GM21723 (cell line): ENCODE measurements around the gene APC.

Experiments used
- ATAC-seq: cut with Tn5 transposase; IDR thresholded peaks from one replicate; pipeline ENCODE4 v1.9.1; 2021; ENCODE audit warnings: mild to moderate bottlenecking, moderate library complexity; ENCODE audit not compliant: unreplicated experiment

The APC gene

DNA sequence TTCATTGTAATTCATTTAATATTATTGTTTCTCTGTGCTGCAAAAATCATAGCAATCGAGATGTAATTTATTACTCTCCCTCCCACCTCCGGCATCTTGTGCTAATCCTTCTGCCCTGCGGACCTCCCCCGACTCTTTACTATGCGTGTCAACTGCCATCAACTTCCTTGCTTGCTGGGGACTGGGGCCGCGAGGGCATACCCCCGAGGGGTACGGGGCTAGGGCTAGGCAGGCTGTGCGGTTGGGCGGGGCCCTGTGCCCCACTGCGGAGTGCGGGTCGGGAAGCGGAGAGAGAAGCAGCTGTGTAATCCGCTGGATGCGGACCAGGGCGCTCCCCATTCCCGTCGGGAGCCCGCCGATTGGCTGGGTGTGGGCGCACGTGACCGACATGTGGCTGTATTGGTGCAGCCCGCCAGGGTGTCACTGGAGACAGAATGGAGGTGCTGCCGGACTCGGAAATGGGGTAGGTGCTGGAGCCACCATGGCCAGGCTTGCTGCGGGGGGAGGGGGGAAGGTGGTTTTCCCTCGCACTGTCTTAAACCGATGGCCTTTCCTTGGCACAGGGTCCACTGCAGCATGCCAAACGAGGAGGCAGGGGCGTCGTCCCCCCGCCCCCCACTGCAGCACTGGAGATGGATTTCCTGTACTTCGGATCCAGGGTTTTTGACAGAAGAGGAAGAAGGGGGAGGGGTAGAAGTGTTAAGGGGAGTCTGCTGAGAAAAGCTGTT is at the start of gene APC:
TSS of gene APC (plus strand) at position 423 of the 728 bp plus-strand sequence. CDS start 17,006 bp downstream, outside the sequence.
- peak; percentile 100 for ATAC-seq

DNA sequence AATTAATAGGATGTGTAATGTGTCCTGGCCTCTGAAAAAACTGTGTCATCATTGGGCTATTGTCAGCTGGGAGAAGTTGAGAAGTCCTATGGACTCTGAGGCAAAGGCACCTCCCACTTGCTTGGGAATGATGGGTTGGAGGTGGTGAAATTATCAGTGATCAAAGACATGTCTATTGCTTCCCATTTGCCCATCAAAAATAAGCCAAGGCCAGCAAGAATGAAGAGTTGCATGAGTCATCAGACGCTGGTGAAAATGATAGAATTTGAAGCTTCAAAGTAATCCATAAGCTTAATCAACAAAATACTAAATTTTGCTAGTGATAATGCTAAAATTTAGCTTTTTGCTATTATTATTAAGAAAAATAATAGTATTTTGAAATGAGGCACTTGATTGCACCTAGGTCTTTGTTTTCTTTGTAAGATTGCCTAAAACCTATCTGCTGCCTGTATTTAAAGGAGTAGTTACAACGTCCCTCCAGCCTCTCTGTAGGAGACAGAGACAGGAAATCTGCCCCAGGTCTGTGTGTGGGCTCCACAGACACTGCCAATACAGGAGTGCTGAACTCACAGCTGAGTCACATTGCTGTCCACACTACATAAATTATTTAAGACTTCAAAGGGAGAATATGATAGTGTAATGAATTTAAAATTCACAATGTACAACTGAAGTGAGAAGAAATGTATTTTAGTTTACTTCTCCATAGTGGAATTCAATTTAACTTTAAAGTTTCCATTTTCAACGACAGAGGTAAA is 48.4 kb upstream of the APC start:
- ATAC-seq, result no peak

DNA sequence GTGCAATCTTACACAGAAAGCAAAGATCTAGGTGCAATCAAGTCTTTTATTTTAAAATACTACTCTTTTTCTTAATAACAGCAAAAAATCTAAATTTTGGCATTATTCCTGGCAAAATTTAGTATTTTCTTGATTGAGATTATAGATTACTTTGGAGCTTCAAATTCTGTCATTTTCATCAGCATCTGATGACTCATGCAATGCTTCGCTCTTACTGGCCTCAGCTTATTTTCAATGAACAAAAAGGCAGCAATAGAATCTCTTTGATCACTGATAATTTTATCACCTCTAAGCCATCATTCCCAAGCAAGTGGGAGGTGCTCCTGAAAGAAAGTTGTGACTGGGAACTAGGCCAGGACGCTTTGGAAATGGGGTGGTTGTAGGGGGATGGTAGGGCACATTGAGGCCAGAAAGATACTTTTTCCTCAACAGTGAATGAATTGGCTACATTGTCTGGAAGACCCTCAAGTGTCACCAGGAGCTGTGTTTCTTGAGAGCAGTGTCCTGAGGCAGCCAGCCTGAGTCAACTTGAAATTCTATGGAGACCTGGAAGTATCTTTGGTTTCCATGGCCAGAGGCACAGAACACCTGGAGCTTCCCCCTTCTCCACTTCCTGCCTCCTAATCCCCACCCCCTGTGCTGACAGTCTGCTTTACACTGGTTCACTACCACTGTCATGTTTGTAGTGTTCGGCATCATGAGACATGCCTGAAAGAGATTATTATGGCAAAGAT is 46.9 kb upstream of the APC start:
- no peak for ATAC-seq

DNA sequence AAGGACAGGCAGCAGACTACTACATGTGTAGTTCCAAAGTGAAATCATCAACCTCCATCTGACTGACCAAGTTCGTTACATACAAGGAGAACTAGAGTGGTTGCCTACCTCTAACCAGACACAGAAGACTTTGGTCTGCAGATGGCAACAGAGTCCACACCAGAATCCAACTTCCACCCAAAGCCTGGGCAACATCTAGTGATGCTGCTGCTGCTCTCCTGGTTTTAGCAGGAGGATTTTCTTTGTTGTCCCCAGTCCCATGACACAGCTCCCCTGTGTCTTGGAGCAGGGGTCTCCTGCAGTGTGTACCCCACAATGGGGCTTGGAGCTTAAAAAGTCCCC is 46.4 kb upstream of the APC start:
- ATAC-seq, result no peak

DNA sequence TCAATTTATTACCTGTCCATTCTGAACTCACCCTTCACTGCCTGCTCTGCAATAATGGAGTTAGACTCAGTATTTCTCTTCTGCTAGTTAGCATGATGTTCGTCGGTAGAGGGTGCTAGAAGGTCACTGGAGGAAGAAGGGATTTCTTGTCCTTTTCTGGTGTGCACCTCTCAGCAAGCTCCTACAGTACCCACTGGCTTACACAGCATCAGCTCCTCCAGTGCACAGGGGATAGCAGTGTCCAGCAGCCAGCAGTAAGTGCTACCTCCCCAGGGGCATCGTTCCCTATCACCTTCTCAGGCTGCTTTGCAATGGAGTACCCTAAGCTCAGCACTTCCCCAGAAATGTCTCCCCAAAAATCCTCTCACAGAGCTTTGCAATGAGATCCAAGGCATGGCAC is 45.9 kb upstream of the APC start:
- no peak for ATAC-seq

DNA sequence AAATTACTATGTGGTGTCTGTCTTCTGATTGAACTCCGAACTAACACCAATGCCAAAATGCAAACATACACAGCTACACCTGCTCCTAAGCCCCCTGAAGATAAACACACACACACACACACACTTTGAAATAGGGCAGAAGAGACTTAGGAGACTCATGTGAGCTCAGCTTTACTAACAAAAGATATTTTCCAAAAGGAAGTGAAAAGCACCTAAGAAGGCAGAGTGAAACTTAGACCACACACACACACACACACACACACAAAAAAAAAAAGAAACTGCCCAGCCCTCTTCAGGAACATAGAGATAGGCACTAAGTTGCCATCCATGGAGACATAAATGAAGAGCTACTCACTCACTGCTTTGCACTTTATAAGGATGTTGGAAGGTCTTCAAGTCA is 45.2 kb upstream of the APC start:
- ATAC-seq, result peak; percentile 57

DNA sequence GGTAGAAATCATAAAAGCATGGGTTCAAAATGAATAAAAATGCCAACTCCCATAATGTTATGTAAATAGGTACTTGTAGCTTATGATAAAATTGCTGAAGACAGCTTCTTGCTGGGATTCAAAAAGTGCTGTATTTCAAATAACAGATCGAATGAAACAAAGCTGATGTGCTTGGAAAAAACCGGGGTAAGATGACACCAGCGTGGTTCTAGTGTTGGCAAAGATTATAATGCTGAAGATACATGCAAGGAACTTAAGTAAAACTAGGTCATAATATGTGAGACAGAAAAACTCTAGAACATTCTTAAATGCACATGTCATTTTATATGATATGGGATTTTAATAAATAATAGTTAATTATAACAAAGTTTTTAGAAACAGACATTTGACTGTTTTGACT is 44.4 kb upstream of the APC start:
- no peak for ATAC-seq

DNA sequence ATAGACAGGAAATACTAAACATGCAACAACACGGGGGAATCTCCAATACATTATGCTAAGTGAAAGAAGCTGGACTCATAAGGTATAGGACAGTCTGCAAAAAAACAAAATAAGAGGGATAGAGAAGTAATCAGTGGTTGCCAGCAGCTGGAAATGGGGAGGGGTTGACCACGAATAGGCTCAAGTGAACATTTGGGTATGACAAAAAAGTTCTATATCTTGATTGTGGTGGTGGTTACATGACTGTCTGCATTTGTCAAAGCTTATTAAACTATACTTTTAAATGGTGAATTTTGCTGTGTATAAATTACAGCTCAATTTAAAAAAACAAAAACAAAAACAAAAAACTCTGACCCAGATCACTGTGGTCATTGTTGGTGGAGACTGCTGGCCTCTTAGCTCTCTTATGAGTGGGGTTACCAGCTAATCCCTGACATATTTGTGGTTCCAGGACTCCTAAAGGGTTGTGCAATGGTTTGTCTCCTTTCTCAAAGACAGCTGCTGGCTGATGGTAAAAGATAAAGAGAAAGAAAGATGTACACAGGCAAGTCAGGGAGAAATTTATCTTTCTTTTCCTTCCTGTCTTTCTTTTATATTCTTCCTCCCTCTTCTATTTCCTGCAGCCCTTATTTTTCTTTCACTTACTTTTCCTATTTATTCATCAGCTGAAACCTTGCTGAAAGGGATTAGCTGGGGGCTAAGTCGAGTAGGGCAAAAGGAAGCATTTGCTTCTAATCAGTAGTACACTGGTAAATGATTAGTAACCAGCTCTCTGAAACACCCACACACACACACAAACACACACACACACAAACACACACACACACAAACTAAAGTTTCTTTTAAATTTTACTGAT is 42.6 kb upstream of the APC start:
- no peak for ATAC-seq

DNA sequence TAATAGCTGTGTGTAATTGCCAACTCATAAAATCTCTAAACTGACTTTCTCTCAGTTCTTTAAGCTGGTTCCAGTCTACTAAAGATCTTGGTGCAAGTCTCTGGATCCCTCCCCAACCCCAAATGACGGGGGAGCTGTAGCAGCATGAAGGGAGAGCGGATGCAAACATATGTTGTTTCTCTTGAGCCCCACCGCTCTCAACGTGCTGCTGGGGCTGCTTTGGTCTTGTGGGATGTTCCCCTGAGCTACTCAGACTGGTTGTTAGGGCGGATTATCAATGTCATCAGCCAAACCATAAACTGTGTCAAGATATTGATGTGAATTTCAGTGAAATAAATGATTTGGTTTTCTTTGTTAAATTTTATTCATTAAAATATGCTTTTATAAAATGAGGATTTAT is 40.9 kb upstream of the APC start:
- ATAC-seq, result no peak

DNA sequence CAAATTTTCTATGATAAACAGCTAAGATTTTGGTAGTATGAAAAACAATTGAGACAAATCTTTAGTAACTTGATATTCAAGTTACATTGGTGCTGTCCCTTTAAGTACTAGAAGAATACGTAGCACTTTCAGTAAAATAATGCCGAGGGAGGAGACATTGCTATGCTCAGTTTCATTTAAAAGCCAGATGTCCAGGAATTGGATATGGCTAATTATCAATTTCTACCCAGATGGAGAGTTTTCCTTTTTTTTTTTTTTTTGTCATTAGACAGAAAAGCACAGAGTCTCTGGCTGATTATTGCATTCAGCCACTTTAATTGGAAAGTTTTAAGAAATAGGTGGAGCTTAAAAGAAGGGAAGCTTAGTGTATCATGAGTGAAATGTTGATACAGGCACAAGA is 40.4 kb upstream of the APC start:
- no peak for ATAC-seq

DNA sequence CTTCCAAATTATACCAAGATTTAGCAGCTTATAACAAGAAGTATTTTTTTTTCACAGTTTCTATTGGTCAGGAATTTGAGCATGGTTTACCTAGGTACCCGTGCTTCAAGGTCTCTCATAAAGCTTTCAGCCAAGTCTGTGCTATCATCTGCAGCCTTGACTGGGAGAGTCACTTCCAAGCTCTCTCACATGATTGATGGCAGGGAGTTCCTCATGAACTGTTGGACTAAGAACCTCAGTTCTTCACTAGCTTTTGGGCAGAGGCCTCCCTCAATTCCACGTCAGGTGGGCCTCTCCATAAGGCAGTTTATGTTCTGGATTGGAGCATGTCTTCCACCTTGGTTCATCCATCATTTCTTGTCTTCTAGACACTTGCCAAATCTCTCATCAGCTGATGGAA is 39.9 kb upstream of the APC start:
- ATAC-seq, result no peak

DNA sequence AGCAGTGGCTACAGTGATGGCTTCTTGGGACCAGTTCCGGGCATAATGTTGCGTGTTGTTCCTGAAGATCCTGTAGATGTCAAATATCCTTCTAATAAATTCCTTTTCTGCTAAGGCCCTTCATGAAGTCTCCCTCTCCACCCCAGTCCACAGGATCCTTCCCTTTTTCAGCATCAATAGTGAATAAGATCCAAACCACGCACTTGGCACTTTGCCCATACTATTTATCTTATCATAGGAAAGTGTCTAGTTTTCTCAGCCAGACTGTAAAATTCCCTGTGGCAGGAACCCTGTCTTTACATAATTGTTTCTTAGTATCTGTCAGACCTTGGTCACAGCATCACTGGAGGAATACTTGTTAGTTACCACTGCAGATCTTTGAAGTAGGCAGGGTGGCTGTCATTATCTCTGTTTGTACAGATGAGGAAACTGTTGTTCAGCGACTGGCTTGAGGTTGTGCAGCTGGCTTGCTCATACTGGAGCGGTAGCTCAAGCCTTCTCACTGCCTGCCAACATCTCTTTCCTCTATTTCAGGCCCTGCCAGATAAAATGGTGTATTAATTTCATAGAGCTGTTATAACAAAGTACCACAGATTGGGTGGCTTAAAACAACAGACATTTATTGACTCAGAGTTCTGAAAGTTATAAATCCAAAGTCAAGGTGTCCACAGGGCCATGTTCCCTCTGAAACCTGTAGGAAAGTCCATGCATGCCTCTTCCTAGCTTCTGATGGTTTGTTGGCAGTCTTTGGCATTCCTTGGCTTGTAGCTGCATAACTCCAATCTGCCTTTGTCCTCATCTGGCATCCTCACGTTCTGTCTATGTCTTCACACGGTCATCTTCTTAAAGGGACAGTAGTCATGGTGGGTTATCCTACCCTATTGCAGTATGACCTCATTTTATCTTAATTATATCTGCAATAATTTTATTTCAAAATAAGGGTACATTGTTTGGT is 33.5 kb upstream of the APC start:
- ATAC-seq, result no peak

DNA sequence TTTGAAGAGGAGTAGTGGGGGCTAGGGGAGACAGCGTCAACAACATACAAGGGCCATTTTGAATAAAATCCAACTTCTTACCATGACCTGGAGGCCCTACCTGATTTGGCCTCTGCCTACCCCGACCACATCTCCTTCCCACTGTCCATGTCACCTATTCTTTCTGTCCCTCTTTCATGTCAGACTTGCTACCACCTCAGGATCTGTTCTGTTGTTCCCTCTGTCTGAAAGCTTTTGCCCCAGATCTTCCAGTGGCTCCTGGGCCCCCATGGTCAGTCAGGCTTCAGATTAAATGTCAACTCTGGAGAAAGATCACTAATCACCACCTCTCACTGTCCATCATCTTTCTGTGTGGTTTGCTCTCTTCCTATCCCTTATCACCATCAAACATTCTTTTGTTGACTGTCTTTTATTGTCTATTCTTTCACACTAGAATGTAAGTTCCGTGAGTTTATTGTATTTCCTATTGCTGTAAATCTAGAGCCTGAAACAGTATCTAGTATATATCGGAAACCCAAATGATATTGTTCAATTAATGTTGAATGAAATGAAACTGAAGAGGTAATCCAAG is 31.2 kb upstream of the APC start:
- ATAC-seq, result no peak

DNA sequence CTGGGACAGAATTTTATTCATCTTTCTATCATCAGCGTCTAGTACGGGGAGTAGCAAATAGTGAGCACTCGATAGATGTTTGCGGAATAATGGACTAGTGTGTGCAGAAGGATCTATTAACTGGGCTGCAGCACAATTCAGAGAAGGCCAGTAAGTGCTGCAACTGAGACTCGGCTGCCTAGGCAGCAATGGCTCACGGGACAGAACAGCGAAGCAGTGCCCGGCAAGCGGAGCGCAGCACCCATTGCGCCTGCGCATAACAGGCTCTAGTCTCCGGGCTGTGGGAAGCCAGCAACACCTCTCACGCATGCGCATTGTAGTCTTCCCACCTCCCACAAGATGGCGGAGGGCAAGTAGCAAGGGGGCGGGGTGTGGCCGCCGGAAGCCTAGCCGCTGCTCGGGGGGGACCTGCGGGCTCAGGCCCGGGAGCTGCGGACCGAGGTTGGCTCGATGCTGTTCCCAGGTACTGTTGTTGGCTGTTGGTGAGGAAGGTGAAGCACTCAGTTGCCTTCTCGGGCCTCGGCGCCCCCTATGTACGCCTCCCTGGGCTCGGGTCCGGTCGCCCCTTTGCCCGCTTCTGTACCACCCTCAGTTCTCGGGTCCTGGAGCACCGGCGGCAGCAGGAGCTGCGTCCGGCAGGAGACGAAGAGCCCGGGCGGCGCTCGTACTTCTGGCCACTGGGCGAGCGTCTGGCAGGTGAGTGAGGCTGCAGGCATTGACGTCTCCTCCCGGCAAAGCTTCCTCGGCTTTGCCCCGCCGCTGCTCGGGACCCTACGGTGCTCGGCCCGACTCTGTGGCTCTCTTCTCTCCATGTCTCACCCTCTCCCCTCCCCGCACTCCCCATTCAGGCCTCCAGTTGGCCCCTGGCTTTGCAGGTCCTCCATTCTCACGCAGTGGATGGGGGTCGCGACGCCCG is 30.2 kb upstream of the APC start:
- peak; percentile 94 for ATAC-seq

DNA sequence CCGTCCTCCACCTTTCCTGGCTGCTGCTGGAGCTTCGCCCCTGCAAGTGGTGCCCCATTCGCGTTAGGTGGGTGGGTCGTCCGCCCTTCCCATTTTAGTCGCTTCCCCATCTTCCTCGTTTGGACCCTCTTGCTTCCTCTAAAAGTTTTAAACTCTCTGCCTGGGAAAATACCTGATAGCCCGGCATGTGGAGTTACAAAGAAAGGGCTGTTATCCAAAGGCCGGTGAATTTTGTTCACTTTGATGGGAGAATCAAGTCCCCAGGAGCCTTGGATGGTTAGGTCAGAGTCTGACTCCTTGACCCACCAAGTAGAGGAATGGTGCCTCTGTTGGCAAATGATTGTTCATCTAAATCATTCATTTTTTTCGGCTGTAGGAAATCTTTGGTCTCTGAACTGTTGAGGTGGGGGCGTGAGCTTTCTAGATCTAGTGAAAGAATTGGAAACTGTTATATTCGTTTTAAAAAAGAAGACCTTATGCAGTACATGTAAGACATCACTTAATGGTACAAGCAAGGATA is 29.5 kb upstream of the APC start:
- no peak for ATAC-seq

DNA sequence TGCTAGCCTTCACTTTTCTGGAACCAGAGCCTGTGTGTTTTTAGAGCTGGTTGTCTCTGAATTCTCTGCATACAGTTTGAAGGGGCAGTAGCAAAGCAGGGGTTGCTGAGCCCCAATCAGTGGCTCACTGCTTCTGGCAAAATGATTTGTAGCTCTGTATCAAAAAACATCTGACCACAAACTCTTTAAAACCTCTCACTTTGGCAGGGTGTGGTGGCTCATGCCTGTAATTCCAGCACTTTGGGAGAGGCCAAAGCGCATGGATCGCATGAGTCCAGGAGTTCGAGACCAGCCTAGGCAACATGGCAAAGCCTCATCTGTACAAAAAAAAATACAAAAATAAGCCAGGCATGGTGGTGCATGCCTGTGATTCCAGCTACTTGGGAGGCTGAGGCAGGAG is 28.3 kb upstream of the APC start:
- ATAC-seq, result no peak

DNA sequence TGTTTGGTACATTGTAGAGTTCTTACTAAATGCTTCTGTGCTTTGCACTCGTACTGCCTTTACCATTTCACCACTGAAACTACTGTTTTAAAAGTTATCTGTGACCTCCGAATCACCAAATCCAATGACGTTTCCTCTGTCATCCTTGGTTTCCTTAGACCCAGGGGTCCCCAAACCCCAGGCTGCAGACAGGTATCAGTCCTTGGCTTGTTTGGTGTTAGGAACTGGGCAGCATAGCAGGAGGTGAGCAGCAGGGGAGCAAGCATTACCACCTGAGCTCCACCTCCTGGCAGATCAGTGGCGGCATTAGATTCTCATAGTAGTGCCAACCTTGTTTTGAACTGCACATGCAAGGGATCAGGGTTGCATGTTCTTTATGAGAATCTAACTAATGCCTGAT is 26.8 kb upstream of the APC start:
- no peak for ATAC-seq

DNA sequence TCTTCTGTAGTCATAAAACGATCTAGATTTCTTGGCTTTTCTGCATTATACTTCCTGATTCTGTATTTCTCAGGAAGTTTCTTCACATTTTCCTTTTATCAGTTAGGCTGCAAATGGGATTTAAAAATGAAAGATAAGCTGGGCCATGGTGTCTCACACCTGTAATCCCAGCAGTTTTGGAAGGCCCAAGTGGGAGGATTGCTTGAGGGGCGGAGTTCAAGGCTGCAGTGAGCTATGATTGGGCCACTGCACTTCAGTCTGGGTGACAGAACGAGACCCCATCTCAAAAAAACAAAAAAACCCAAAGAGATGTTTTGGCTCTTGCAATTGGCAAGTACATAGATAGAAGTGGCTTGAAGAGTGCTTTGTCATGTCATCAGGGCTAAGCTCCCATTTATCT is 26.2 kb upstream of the APC start:
- no peak for ATAC-seq
